ENCODE data around the gene TEDC1.

TEDC1 gene

GRCh38 chr14:105536051-105536450, 45.0 kb downstream of the TEDC1 start (continued):
- TF ChIP-seq TSHZ2 (CRISPR knock-in tag; IDR thresholded peaks at IDR 0.05) (no peak), TOX (CRISPR knock-in tag; IDR thresholded peaks at IDR 0.05; ENCODE audit: borderline replicate concordance) (no peak), CSDC2 (CRISPR knock-in tag; IDR thresholded peaks at IDR 0.05) (no peak), ZNF70 (CRISPR knock-in tag; IDR thresholded peaks at IDR 0.05) (no peak), ZFP3 (CRISPR knock-in tag; IDR thresholded peaks at IDR 0.05) (no peak), CSRNP3 (CRISPR knock-in tag; IDR thresholded peaks at IDR 0.05) (no peak), ZNF565 (CRISPR knock-in tag; conservative IDR thresholded peaks at IDR 0.05; ENCODE audit: low read depth) (no peak), SNAI2 (CRISPR knock-in tag; IDR thresholded peaks at IDR 0.05) (no peak), ARNTL (CRISPR knock-in tag; IDR thresholded peaks at IDR 0.05; ENCODE audit: borderline replicate concordance, low read depth) (no peak), RARB (CRISPR knock-in tag; IDR thresholded peaks at IDR 0.05) (no peak)

- TF ChIP-seq RARB (CRISPR knock-in tag; IDR thresholded peaks at IDR 0.05) (no peak), ZFP3 (CRISPR knock-in tag; IDR thresholded peaks at IDR 0.05) (no peak), OSR1 (CRISPR knock-in tag; IDR thresholded peaks at IDR 0.05) (no peak), ZFP30 (CRISPR knock-in tag; IDR thresholded peaks at IDR 0.05) (no peak), ISL1 (CRISPR knock-in tag; IDR thresholded peaks at IDR 0.05) (no peak), ZNF565 (CRISPR knock-in tag; conservative IDR thresholded peaks at IDR 0.05; ENCODE audit: low read depth) (no peak), TOX (CRISPR knock-in tag; IDR thresholded peaks at IDR 0.05; ENCODE audit: borderline replicate concordance) (no peak), BACH2 (CRISPR knock-in tag; IDR thresholded peaks at IDR 0.05; ENCODE audit: borderline replicate concordance) (no peak), GLIS3 (CRISPR knock-in tag; IDR thresholded peaks at IDR 0.05) (no peak), PPARA (CRISPR knock-in tag; IDR thresholded peaks at IDR 0.05; ENCODE audit: borderline replicate concordance) (no peak)
- TF ChIP-seq, protein P1, sequence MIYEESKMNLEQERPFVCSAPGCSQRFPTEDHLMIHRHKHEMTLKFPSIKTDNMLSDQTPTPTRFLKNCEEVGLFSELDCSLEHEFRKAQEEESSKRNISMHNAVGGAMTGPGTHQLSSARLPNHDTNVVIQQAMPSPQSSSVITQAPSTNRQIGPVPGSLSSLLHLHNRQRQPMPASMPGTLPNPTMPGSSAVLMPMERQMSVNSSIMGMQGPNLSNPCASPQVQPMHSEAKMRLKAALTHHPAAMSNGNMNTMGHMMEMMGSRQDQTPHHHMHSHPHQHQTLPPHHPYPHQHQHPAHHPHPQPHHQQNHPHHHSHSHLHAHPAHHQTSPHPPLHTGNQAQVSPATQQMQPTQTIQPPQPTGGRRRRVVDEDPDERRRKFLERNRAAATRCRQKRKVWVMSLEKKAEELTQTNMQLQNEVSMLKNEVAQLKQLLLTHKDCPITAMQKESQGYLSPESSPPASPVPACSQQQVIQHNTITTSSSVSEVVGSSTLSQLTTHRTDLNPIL (CRISPR knock-in tag; IDR thresholded peaks at IDR 0.05; ENCODE audit: low read depth), result no peak
- no peak for ATAC-seq
Measured at GRCh38 chr14:105536691-105537579, 45.9 kb downstream of the TEDC1 start.

- TF ChIP-seq ISL1 (CRISPR knock-in tag; IDR thresholded peaks at IDR 0.05) (no peak), OSR1 (CRISPR knock-in tag; IDR thresholded peaks at IDR 0.05) (no peak), ZNF8 (CRISPR knock-in tag; IDR thresholded peaks at IDR 0.05) (no peak), BACH2 (CRISPR knock-in tag; IDR thresholded peaks at IDR 0.05; ENCODE audit: borderline replicate concordance) (no peak), ZNF70 (CRISPR knock-in tag; IDR thresholded peaks at IDR 0.05) (no peak), ZNF565 (CRISPR knock-in tag; conservative IDR thresholded peaks at IDR 0.05; ENCODE audit: low read depth) (no peak)
Measured at GRCh38 chr14:105537580-105538474, 46.8 kb downstream of the TEDC1 start.

DNA sequence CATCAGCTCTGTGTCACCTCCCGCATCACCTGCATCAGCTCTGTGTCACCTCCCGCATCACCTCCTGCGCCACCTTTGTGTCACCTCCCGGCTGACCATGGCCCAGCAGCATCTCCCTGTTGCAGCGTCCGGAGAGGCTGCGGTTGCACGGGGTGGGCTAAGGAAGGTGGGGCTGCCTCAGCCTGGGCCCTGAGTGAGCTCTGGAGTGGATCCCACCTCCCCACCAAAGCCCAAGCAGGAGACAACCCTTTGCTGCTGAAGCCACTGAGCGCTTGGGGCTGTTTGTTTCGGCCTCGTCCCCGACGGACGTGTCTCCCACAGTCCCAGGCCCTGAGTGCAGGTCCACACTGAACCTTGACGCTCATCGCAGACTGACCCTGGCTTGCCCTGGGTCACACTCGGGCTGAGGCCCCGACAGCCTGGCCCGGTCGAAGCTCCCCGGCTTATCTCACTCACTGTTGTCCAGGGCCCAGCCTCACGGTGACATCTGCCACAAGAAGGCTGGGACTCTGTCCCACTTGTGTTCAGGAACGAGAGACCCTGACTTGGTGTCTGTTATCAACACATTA, 47.5 kb downstream of the TEDC1 start:
- no peak for ATAC-seq
- TF ChIP-seq SNAI2 (CRISPR knock-in tag; IDR thresholded peaks at IDR 0.05) (no peak), ISL1 (CRISPR knock-in tag; IDR thresholded peaks at IDR 0.05) (no peak), ZC3H10 (CRISPR knock-in tag; IDR thresholded peaks at IDR 0.05) (no peak), ZNF70 (CRISPR knock-in tag; IDR thresholded peaks at IDR 0.05) (no peak), RARB (CRISPR knock-in tag; IDR thresholded peaks at IDR 0.05) (no peak), ZFP3 (CRISPR knock-in tag; IDR thresholded peaks at IDR 0.05) (no peak), TOX (CRISPR knock-in tag; IDR thresholded peaks at IDR 0.05; ENCODE audit: borderline replicate concordance) (no peak), GLIS3 (CRISPR knock-in tag; IDR thresholded peaks at IDR 0.05) (no peak), BACH2 (CRISPR knock-in tag; IDR thresholded peaks at IDR 0.05; ENCODE audit: borderline replicate concordance) (no peak), TSHZ2 (CRISPR knock-in tag; IDR thresholded peaks at IDR 0.05) (no peak)
- TF ChIP-seq, protein P1 (CRISPR knock-in tag; IDR thresholded peaks at IDR 0.05; ENCODE audit: low read depth), result no peak

More at GRCh38 chr14:105537580-105538474, 46.8 kb downstream of the TEDC1 start:
- ATAC-seq, result peak; percentile 92

Measured in SK-N-SH treated with all-trans-retinoic acid at 6 μM for 48 hours (cell line).